K562 (cell line): Measurements from ENCODE around the gene STK11. TPM values are rescaled to one million over a fixed set of nuclear protein-coding genes. Genes with fewer than 3 reads are reported as not detected.

Source experiments
- ARID4B ChIP-seq: sonication (generic); formaldehyde crosslinking; IDR thresholded peaks from 2 replicates; pipeline ENCODE4 v1.8.0; 2022; ENCODE audit warnings: mild to moderate bottlenecking, missing genetic modification reagents
- ATF1 ChIP-seq, 2 experiments: fragments of 450-650 bp in 1 of 2; IDR thresholded peaks; 2 replicates each; pipeline ENCODE4 v1.6.1; 2016; ENCODE audit warnings: missing compliant biosample characterization in 1 of 2, missing genetic modification characterization in 1 of 2
- CXXC5 ChIP-seq: fragments of 250-450 bp; sonication (Bioruptor Pico); IDR thresholded peaks from 2 replicates; pipeline ENCODE4 v1.8.0; 2022; ENCODE audit warnings: inconsistent platforms, mild to moderate bottlenecking, moderate library complexity
- DMBX1 ChIP-seq: fragments of 250-450 bp; sonication (Bioruptor Pico); IDR thresholded peaks from 2 replicates; pipeline ENCODE4 v1.8.0; 2022; ENCODE audit warnings: inconsistent platforms, mild to moderate bottlenecking, moderate library complexity, borderline replicate concordance
- E2F1 ChIP-seq: sonication (generic); formaldehyde crosslinking; IDR thresholded peaks from 2 replicates; pipeline ENCODE4 v1.8.1; 2023; ENCODE audit warnings: mild to moderate bottlenecking, missing genetic modification reagents, moderate library complexity
- EGR1 ChIP-seq: fragments of 450-650 bp; conservative IDR thresholded peaks from 2 replicates; pipeline ENCODE4 v1.6.1; 2017; ENCODE audit warnings: mild to moderate bottlenecking
- HDAC1 ChIP-seq, 2 experiments: fragments of 450-650 bp; IDR thresholded peaks; 2 replicates each; pipeline ENCODE4 v1.6.1; 2016 to 2017; ENCODE audit warnings: inconsistent platforms in 1 of 2, mild to moderate bottlenecking in 1 of 2, moderate library complexity in 1 of 2
- HES1 ChIP-seq: fragments of 450-650 bp; IDR thresholded peaks from 2 replicates; pipeline ENCODE4 v1.6.1; 2016; ENCODE audit warnings: low read depth, mild to moderate bottlenecking, moderate library complexity
- KAT7 ChIP-seq: sonication (generic); formaldehyde crosslinking; IDR thresholded peaks from 2 replicates; pipeline ENCODE4 v1.8.0; 2022; ENCODE audit warnings: missing genetic modification reagents, mild to moderate bottlenecking, borderline replicate concordance
- LEF1 ChIP-seq: fragments of 450-650 bp; IDR thresholded peaks from 2 replicates; pipeline ENCODE4 v1.6.1; 2016; ENCODE audit warnings: mild to moderate bottlenecking
- NCOA4 ChIP-seq: fragments of 450-650 bp; IDR thresholded peaks from 2 replicates; pipeline ENCODE4 v1.6.1; 2018; ENCODE audit warnings: mild to moderate bottlenecking; ENCODE audit not compliant: partially characterized antibody
- NR3C1 ChIP-seq: sonication (generic); formaldehyde crosslinking; IDR thresholded peaks from 2 replicates; pipeline ENCODE4 v1.8.1; 2022; ENCODE audit warnings: missing genetic modification reagents
- NRF1 ChIP-seq, 2 experiments: fragments of 450-650 bp; IDR thresholded peaks in 1 of 2; conservative IDR thresholded peaks in 1 of 2; 2 replicates each; pipeline ENCODE4 v1.6.1; 2014; ENCODE audit warnings: mild to moderate bottlenecking in 2 of 2
- PHTF2 ChIP-seq: fragments of 250-450 bp; sonication (Bioruptor Pico); IDR thresholded peaks from 2 replicates; pipeline ENCODE4 v1.5.0; 2021; ENCODE audit warnings: mild to moderate bottlenecking
- POLR2A ChIP-seq: fragments of 450-650 bp; conservative IDR thresholded peaks from 2 replicates; pipeline ENCODE4 v1.6.1; 2016
- PYGO2 ChIP-seq: fragments of 450-650 bp; IDR thresholded peaks from 2 replicates; pipeline ENCODE4 v1.6.1; 2016; ENCODE audit warnings: mild to moderate bottlenecking, missing genetic modification characterization, moderate library complexity, missing compliant biosample characterization
- SIN3A ChIP-seq, 2 experiments: fragments of 150-350 bp in 1 of 2; IDR thresholded peaks; 2 replicates each; pipeline ENCODE4 v1.6.1; 2011 to 2016; ENCODE audit warnings: borderline replicate concordance in 2 of 2, low read depth in 2 of 2, low read length in 2 of 2, mild to moderate bottlenecking in 2 of 2, moderate library complexity in 2 of 2; ENCODE audit not compliant: control insufficient read depth in 1 of 2
- SMARCA5 ChIP-seq: fragments of 450-650 bp; IDR thresholded peaks from 2 replicates; pipeline ENCODE4 v1.6.1; 2016
- SMARCB1 ChIP-seq: IDR thresholded peaks from 2 replicates; pipeline ENCODE4 v1.6.1; 2011; ENCODE audit warnings: improper control_type of control experiment, low read depth; ENCODE audit not compliant: insufficient read length
- ZKSCAN3 ChIP-seq: fragments of 250-450 bp; sonication (Bioruptor Pico); IDR thresholded peaks from 2 replicates; pipeline ENCODE4 v1.4.0; 2020
- ZNF12 ChIP-seq: sonication (generic); formaldehyde crosslinking; IDR thresholded peaks from 2 replicates; pipeline ENCODE4 v1.4.0; 2020; ENCODE audit warnings: mild to moderate bottlenecking, missing genetic modification reagents
- ZNF316 ChIP-seq: fragments of 450-650 bp; IDR thresholded peaks from 2 replicates; pipeline ENCODE4 v1.6.1; 2016
- ZNF384 ChIP-seq: IDR thresholded peaks from 2 replicates; pipeline ENCODE4 v1.6.1; 2012; ENCODE audit warnings: low read depth, low read length, improper control_type of control experiment
- polyA plus RNA-seq, 8 experiments: library from polyadenylated mRNA; depleted of rRNA in 4 of 8; stranded (reverse) in 5 of 8; unstranded in 3 of 8; fragments of >200 nt; fragmentation: Nextera tagmentation in 2 of 8; fragmentation: Illumina TruSeq in 1 of 8; extraction: Ambion mirVana in 2 of 8; extraction: Trizol in 1 of 8; gene quantifications; 2 replicates each; pipeline versions ENCODE4 v1.2.1 to v1.2.3, GENCODE V29; 2011 to 2014; ENCODE audit warnings: inconsistent platforms in 1 of 8, missing spikeins in 1 of 8
- total RNA-seq, 7 experiments: library from RNA; depleted of rRNA in 6 of 7; stranded (reverse); fragments of >200 nt in 6 of 7; fragmentation: Illumina TruSeq in 2 of 7; extraction: Trizol in 2 of 7; gene quantifications; 2 replicates each; pipeline versions ENCODE4 v1.2.1 to v1.2.3, GENCODE V29; 2011 to 2021; ENCODE audit warnings: low replicate concordance in 1 of 7

Gene STK11
- total and polyA plus RNA-seq, 9 of the 15 experiments (the other 6 are each of a cell fraction or from before 2014, with no cell fraction given) = 0.15 to 96.5 (median 31.7) TPM

- TF ChIP-seq ARID4B (CRISPR knock-in tag) (peak; percentile 95), SMARCA5 (no peak), CXXC5 (CRISPR knock-in tag) (peak; percentile 57), ZKSCAN3 (no peak), LEF1 (no peak; the same call in 1 of the 2 replicates), DMBX1 (CRISPR knock-in tag) (no peak), ATF1 (CRISPR knock-in tag; IDR thresholded peaks at IDR 0.05) (0 out of 2 replicates have a peak, but pooled peaks have one; percentile 8), ATF1 (tag; IDR thresholded peaks at IDR 0.05) (peak; percentile 82), POLR2A (peak; percentile 97), E2F1 (CRISPR knock-in tag) (peak; percentile 61; the same call in 1 of the 2 replicates), SMARCB1 (no peak), HES1 (0 out of 2 replicates have a peak, but pooled peaks have one; percentile 8), PYGO2 (tag) (no peak), NRF1 (conservative IDR thresholded peaks at IDR 0.05 in 1 of 2, IDR thresholded peaks at IDR 0.05 in 1 of 2) (peak in 1 of 2 experiments; percentile 61; a peak in 2 of 4 replicates), ZNF384 (no peak), KAT7 (CRISPR knock-in tag) (peak; percentile 85; the same call in 1 of the 2 replicates), PHTF2 (CRISPR knock-in tag) (no peak), ZNF12 (CRISPR knock-in tag) (no peak), NR3C1 (CRISPR knock-in tag) (no peak), HDAC1 (IDR thresholded peaks at IDR 0.05) (peak in 1 of 2 experiments; percentile 13; a peak in 1 of 4 replicates), ZNF316 (peak; percentile 53), EGR1 (peak; percentile 71), NCOA4 (no peak), SIN3A (IDR thresholded peaks at IDR 0.05; ENCODE audit: borderline replicate concordance in 2 of 2, control insufficient read depth in 1 of 2, low read depth in 2 of 2, low read length in 2 of 2) (peak; percentile 58 to 73; a peak in 3 of 4 replicates)
These were observed 42.7 kb downstream of the STK11 start, which contains the start of gene MIDN (continued) for GRCh38 chr19:1248139-1248785.
